Epithelial cell of prostate (primary cell): ENCODE data around the gene LSM7.
"Not testable (repeated sequence)": the region's sequence is repeated elsewhere in the genome, so short reads cannot be mapped to it uniquely, and the experiment has no call there.

ENCODE experiments used
- DNase-seq: peaks from one replicate; pipeline ENCODE4 v3.0.0-alpha.2; 2011; ENCODE audit warnings: low read depth, low spot score
- H3K27ac ChIP-seq: fragments of 450-650 bp; 2 replicates; pipeline ENCODE4 v1.5.1; 2017; ENCODE audit warnings: mild to moderate bottlenecking

The LSM7 gene

GRCh38 chr19:2355168-2356035, 27.0 kb upstream of the LSM7 start:
- no peak for DNase-seq
- H3K27ac ChIP-seq = no peak overlapping the region

GRCh38 chr19:2354670-2355069, 26.3 kb upstream of the LSM7 start:
- H3K27ac ChIP-seq = no peak overlapping the region
- DNase-seq = no peak

GRCh38 chr19:2353887-2354592, 25.7 kb upstream of the LSM7 start:
- H3K27ac ChIP-seq = no peak overlapping the region

GRCh38 chr19:2353159-2353886, 24.9 kb upstream of the LSM7 start:
- DNase-seq = no peak

More at GRCh38 chr19:2353887-2354592, 25.7 kb upstream of the LSM7 start:
- no peak for DNase-seq

GRCh38 chr19:2352121-2352520, 23.7 kb upstream of the LSM7 start:
- H3K27ac ChIP-seq = no peak overlapping the region
- no peak for DNase-seq

More at GRCh38 chr19:2353159-2353886, 24.9 kb upstream of the LSM7 start:
- H3K27ac ChIP-seq = no peak overlapping the region

GRCh38 chr19:2351591-2351990, 23.2 kb upstream of the LSM7 start:
- DNase-seq = no peak
- no peak overlapping the region for H3K27ac ChIP-seq

GRCh38 chr19:2350656-2351055, 22.3 kb upstream of the LSM7 start:
- no peak for DNase-seq
- H3K27ac ChIP-seq = no peak overlapping the region

GRCh38 chr19:2349818-2350217, 21.4 kb upstream of the LSM7 start:
- not testable (repeated sequence) for DNase-seq, H3K27ac ChIP-seq

- DNase-seq = no peak
- no peak overlapping the region for H3K27ac ChIP-seq
These were observed 17.6 kb upstream of the LSM7 start for GRCh38 chr19:2345794-2346663.

- H3K27ac ChIP-seq = no peak overlapping the region
- no peak for DNase-seq
These were observed 16.7 kb upstream of the LSM7 start for GRCh38 chr19:2345076-2345475.

- H3K27ac ChIP-seq = no peak overlapping the region
- DNase-seq = no peak
These were observed 16.0 kb upstream of the LSM7 start for GRCh38 chr19:2344381-2344870.

- DNase-seq = no peak
- no peak overlapping the region for H3K27ac ChIP-seq
These were observed 15.1 kb upstream of the LSM7 start for GRCh38 chr19:2343289-2343982.

- no peak for DNase-seq
- no peak overlapping the region for H3K27ac ChIP-seq
These were observed 14.4 kb upstream of the LSM7 start for GRCh38 chr19:2342656-2343288.

GRCh38 chr19:2341982-2342381, 13.6 kb upstream of the LSM7 start:
- DNase-seq = no peak
- no peak overlapping the region for H3K27ac ChIP-seq

GRCh38 chr19:2341244-2341751, 12.9 kb upstream of the LSM7 start:
- H3K27ac ChIP-seq = no peak overlapping the region
- DNase-seq = no peak

GRCh38 chr19:2340496-2341243, 12.3 kb upstream of the LSM7 start:
- H3K27ac ChIP-seq = no peak overlapping the region
- no peak for DNase-seq

- no peak for DNase-seq
- no peak overlapping the region for H3K27ac ChIP-seq
These were observed 11.4 kb upstream of the LSM7 start for GRCh38 chr19:2339644-2340310.
